ENCODE results near the gene ACER1.
"Not testable (repeated sequence)": the region's sequence is repeated elsewhere in the genome, so short reads cannot be mapped to it uniquely, and the experiment has no call there.

ACER1 gene, protein sequence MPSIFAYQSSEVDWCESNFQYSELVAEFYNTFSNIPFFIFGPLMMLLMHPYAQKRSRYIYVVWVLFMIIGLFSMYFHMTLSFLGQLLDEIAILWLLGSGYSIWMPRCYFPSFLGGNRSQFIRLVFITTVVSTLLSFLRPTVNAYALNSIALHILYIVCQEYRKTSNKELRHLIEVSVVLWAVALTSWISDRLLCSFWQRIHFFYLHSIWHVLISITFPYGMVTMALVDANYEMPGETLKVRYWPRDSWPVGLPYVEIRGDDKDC

DNA sequence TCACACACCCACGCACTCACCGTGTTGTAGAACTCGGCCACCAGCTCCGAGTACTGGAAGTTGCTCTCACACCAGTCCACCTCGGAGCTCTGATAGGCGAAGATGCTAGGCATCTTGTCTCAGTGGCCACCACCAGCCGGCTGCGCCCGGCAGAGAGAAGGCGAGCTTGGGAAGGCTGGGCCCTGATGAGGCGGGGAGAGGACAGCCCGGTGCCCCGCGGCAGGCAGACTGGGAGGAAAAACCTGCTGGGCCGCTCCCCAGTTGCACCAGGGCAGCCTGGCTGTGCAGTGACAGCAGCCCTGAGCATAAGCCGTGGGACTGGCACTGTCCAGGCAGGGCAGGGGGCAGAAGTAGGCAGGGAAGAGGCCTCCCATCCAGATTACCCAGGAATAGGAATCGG, at the start of gene ACER1:
ACER1 (minus strand) TSS at position 174 of the 400 bp plus-strand sequence; CDS start at position 113, 61 bp downstream.
- no peak for DNase-seq (ENCODE audit: low read depth)

DNA sequence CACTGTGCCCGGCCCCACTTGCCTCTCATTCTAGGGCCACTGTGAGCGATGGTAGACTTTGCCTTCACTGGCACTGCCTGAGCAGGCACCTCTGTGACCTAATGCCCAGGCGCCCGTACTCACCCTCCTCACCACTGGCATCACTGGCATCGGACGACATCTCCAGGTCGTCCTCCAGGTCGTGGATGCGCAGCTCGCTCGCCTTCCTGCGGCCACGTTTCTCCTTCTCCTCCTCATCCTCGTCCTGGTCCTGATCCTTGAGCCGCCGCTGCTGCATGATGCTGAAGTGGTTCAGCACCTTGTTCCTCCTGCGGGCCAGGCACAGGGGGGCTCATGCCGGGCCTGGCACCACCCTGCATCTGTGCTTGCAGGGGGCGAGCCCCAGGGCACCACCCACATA, 49.8 kb upstream of the ACER1 start:
- DNase-seq (ENCODE audit: low read depth): no peak

DNA sequence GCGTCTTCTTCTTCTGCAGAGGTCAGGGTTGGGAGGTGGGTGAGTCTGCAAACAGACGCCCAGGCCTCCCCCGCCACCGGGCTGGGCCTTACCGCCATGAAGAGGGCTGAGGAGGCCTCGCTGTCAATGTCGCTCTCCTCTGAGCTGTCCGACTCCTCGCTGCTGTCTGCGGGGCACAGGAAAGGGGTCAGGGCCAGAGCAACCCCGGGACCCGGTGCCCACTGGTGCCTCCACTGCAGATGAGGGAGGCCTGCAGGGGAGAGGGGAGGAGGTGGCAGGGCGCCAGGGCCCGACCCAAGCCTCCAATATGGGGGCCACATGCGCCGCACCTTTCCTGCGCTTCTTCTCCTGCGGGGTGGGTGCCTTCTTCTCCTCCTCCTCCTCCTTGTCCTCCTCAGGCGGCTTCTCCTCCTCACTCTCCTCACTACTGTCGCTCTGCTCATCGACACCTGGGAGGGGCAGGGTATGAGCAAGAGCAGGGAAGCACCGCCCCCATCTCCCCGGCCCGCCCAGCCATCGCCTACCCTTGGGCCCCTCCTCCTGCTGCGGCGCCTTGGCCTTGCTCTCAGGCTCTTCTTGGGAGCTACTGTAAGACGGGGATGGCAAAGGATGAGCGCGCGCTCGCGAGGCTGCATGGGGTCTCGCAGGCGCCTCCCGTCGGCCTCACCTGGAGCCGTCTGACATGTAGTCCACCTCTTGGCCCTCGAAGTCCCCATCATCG, 47.8 kb upstream of the ACER1 start:
- no peak for DNase-seq (ENCODE audit: low read depth)

DNA sequence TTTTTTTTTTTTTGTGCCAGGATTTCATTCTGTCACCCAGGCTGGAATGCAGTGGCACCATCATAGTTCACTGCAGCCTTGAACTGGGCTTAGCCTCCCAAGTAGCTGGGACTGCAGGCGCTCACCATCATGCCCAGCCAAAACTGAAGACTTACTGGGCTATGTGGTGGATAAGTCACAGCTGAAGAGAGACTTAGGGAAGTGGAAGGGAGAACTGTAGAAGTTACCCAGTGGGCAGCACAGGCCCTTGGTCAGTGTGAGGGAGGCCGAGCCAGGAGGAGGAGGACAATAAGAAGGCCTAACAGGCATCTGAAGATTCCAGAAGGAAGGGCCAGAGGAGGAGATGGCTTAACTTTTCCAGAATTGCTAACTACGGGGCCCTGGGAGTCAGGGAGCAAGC, 46.3 kb upstream of the ACER1 start:
- no peak for DNase-seq (ENCODE audit: low read depth)

DNA sequence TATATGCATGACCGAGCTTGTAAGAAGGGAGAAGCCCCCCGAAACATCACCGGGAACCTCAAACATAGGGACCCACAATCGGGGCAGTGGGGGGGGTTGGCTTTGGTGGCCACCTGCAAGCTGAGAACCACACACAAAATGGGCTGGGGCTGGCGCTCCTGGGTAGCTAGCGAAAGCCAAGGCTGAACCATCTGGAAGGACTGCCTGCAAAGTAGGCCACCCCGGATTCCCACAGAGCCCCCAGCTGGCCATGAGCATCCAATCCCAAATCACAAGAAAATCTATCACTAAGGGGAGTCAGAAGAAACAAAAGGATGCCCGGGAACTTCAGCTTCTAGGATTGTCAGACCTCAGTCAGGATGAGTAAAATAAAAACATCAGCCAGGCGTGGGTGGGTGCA, 45.1 kb upstream of the ACER1 start:
- DNase-seq (ENCODE audit: low read depth): no peak

DNA sequence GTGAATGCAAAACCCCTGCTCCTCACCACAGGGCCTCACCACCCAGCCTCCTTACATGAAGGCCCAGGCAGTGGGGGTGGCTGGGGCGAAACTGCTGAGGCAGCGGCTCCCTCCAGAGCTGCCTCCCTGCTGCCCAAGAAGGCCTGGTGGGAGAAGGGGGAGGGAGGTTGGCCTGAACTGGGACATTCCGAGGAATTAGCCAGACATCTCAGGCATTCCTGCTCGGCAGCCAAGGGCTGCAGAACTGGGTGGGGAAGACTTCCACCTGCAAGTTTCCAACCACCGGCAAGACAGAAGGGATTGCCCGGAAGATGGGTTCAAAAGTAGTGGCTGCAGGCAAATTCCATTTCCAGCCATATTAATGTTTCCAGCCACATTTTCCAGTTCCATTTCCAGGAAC, 44.6 kb upstream of the ACER1 start:
- peak; percentile 89 for DNase-seq (ENCODE audit: low read depth)

DNA sequence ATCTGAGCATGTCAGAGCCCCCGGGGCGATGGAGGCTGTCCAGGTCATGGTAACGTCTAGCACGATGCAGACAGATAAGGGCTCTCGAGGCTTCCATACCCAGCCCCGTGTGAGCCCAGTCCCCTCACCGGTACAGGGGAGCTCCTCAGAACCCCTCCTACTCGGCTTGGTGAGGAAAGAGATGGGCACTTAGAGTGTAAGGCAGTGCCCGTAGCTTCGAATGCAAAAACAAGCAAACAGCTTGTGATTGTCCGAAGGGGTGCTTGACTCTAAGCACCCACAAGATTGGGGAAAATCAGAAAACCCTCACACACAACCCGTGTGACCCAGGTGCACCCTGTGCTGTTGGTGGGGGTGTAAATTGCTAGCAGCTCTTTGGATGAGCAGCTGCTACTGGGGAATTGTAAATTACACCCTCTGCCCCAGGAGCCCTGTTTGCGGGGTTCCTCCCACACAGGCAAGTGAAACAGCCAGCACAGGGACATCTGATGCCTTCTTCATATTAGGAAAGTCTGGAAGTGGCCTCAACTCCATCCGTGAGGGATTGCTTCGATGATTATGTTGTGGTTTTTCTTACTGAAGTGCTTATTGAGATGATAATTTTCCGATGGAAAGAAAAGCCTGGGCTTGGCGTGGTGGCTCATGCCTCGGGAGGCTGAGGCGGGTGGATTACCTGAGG, 43.2 kb upstream of the ACER1 start:
- DNase-seq (ENCODE audit: low read depth): peak; percentile 27

DNA sequence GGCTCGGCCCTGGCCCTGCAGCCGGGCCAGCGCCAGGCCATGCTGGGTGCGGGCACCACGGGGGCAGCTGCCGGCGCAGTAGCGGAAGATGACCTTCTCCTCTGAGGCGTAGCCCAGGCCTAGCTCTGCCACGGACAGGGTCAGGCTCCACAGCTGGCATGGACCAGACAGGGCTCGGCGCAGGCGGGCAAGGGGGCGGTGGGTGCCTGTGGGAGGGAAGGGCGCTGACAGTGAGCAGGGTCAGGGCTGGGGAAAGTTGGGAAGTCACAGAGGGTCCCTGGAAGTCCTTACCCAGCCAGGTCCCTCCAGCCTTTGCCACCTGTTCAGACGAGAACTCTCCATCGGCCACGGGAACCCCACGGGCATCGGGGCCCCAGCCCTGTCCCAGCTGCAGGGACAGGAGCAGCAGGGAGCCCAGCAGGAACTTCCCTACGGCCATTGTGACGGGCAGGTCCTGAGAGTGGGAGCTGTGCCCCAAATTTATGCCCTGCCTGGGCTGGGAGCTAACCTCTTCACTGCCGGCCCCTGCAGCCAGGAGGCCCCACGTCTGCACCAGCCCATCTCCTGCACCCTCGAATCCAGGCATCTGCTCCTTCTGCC, 42.1 kb upstream of the ACER1 start, which contains the start of gene PSPN:
PSPN (minus strand) TSS at position 523 of the 600 bp plus-strand sequence; CDS start at position 439, 84 bp downstream.
- DNase-seq (ENCODE audit: low read depth): no peak

DNA sequence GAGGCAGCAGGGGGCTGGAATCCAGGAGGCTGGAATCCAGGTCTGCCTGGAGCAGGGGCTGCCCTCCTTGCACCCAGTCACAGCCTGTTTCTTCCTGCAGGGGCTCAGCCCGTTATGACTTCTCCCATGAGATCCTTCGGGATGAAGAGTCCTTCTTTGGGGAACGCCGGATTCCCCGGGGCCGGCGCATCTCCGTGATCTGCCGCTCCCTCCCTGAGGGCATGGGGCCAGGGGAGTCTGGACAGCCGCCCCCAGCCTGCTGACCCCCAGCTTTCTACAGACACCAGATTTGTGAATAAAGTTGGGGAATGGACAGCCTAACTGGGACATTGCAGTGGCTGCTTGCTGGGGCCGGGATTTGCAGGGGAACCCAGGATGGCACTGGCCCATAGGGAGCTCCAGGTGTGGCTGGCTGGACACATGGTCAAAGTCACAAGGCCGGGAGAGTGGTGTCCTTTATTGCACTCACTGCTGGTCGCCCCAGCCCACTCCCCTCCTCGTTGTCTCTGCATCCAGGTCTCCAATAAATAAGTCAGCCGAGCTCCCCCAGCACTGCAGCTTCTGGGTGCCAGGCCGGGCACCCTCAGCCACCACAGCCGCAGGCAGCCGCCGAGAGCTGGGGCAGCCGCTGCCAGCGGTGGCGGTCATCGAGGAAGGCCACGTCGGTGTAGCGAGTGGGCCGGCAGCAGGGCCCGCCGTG, 41.4 kb upstream of the ACER1 start:
- no peak for DNase-seq (ENCODE audit: low read depth)

DNA sequence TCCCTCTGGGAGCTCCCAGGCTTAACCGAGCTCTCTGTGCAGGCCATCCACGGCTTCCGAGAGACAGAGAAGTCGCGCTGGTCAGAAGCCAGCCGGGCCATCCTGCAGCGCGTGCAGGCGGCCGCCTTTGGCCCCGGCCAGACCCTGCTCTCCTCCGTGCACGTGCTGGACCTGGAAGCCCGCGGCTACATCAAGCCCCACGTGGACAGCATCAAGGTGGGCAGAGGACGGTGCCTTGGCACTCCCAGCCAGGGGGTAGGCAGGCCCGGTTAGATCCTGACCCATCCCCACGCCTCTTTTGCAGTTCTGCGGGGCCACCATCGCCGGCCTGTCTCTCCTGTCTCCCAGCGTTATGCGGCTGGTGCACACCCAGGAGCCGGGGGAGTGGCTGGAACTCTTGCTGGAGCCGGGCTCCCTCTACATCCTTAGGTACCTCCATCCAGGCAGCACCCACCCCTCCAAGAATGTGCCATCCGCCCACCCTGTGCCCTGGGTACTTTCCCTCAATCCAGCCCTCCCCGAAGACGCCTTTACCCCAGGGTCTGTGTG, 40.8 kb upstream of the ACER1 start:
- no peak for DNase-seq (ENCODE audit: low read depth)

DNA sequence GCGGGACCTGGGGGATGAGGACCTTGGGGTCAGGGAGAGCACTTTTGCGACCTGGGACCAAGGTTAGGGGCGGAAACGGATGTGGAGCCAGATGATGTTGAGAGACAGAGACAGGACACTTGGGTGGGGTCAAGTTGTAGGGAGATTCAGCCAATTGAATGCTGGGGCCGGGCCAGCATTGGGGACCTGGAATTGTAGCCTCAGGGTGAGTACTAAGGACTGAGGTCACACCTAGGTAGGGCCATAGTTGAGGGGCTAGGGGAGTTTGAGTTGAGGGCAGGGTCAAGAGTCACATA, 40.3 kb upstream of the ACER1 start:
- DNase-seq (ENCODE audit: low read depth): no peak

DNA sequence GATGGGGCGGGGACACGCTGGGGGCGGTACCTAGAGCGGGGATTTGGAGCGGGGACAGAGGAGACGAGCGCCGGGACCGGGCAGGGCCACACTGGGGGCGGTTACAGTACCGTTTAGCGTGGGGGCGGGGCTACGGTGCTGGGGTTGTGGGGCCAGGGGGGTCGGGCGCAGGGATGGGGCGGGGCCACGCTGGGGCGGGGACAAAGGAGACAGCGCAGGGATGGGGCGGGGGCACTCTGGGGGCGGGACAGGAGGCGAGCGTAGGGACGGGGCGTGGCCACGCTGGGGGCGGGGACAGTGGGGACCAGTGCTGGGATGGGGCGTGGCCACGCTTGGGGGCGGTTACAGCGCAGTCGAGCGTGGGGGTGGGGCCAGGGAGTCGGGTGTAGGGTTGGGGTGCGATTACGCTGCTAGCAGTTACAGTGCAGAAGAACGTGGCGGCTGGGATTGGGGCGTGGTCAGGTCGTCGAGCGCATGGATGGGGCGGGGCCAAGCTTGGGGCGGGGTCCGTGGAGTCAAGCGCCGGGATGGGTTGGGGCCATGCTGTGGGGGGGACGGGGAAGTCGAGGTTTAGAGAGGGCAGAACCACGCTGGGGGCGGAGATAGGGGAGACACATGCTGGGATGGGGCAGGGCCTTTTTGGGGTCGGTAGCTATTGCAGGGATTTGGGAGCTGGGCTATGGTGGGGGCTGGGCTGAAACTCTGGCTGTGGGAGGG, 39.8 kb upstream of the ACER1 start:
- peak; percentile 95 for DNase-seq (ENCODE audit: low read depth)

DNA sequence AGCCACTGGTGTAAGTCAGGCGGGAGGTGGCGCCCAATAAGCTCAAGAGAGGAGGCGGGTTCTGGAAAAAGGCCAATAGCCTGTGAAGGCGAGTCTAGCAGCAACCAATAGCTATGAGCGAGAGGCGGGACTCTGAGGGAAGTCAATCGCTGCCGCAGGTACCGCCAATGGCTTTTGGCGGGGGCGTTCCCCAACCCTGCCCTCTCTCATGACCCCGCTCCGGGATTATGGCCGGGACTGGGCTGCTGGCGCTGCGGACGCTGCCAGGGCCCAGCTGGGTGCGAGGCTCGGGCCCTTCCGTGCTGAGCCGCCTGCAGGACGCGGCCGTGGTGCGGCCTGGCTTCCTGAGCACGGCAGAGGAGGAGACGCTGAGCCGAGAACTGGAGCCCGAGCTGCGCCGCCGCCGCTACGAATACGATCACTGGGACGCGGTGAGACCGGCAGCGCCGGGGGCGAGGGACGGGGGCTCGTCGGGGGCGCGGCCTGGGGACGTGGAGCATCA, 39.2 kb upstream of the ACER1 start, which contains the start of gene ALKBH7:
ALKBH7 (plus strand) TSS at position 201 of the 502 bp plus-strand sequence; CDS start at position 228, 27 bp downstream.
- peak; percentile 100 for DNase-seq (ENCODE audit: low read depth)

DNA sequence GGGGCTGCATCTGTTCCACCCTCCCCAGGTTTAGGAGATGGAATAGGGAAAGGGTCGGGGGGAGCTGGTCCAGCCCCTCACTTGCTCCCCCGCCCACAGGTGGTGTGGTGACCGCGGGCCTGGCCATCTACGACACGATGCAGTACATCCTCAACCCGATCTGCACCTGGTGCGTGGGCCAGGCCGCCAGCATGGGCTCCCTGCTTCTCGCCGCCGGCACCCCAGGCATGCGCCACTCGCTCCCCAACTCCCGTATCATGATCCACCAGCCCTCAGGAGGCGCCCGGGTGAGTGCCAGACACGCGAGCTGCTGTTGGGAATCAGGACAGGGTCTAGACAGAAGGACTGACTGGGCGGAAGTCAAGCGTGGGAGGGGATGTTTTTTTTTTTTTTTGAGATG, 30.9 kb upstream of the ACER1 start:
- no peak for DNase-seq (ENCODE audit: low read depth)

DNA sequence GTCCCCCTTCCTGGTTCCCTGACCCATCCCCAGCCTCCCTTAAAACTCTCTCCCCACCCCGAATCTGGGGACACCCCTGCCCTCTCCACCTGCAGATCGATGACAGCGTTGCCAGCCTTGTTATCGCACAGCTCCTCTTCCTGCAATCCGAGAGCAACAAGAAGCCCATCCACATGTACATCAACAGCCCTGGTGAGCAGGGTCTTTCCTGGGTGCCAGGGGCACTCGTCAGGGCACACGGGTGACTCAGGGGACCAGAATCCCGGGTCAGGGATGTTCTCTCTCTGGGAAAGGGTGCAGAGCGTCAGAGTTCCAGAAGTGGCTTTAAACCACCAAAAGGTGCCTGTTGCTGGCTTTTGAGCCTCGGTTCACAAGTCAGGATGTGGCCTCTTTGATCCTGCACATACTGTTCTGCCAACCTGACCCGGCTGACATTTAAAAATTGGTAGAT, 29.0 kb upstream of the ACER1 start:
- no peak for DNase-seq (ENCODE audit: low read depth)

DNA sequence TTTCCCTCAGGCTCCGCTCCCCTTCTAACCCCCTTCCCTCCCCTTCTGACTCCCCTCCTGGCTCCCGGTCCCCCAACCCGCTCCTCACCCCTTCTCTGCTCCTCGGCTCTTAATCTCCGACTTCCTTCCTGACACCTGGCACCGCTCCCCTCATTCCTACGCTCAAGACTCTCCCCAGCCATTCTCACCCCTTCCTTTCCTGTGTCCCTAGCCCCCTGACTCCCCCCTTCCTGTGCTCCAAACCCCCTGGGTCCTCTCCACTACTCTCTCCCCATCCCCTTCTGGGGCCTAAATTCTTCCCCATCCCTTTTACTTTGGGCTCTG, 28.6 kb upstream of the ACER1 start:
- DNase-seq (ENCODE audit: low read depth): no peak

DNA sequence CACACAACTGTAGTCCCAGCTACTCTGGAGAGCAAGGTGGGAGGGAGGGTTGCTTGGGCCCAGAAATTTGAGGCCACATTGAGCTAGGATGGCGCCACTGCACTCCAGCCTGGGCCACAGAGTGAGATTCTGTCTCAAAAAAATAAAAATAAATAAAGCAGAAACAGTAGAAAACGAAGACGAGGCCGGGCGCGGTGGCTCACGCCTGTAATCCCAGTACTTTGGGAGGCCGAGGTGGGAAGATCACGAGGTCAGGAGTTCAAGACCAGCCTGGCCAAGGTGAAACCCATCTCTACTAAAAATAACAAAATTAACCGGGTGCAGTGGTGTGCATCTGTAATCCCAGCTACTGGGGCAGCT, 27.4 kb upstream of the ACER1 start:
- not testable (repeated sequence) for DNase-seq (ENCODE audit: low read depth)

DNA sequence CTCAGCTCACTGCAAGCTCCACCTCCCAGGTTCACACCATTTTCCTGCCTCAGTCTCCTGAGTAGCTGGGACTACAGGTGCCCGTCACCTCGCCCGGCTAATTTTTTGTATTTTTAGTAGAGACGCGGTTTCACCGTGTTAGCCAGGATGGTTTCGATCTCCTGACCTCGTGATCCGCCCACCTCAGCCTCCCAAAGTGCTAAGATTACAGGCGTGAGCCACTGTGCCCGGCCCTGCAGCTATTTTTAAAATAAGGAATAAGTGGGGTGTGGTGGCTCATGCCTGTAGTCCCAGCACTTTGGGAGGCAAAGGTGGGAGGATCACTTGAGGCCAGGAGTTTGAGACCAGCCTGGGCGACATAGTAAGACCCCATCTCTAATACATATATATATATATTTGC, 27.0 kb upstream of the ACER1 start:
- DNase-seq (ENCODE audit: low read depth): not testable (repeated sequence)

DNA sequence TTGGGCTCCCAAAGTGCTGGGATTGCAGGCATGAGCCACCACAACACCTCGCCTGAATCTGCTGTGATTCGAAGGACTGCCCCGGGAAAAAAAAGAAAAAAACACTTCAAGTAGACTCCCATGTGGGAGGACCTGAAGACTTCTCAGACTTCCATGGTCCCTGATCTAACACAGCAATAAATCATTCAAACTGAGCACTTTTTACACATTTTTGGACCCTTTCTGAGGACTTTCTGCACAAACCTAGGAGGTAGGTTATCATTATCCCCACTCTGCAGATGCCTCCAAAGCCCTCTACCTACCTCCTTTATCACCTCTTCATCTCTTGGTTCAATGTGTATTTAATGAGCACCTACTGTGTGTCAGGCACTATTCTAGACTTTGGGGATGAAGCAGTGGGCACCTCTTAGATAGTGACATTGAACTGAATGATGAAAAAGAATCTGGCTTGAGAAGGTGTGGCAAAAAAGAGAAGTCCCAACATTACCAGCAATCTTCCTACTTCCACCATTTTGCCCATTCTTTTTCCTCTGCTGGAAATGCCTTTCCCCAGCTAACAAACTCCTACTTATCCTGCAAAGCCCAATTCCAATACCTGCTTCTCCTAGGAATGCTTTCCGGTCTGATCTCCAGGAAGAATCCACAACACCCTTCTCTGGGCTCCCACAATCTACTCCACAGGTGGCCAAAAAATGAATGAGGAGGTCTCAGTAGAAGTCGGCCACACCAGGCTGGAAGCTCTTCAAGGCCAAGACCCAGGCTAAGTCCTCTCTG, 26.3 kb upstream of the ACER1 start:
- no peak for DNase-seq (ENCODE audit: low read depth)

DNA sequence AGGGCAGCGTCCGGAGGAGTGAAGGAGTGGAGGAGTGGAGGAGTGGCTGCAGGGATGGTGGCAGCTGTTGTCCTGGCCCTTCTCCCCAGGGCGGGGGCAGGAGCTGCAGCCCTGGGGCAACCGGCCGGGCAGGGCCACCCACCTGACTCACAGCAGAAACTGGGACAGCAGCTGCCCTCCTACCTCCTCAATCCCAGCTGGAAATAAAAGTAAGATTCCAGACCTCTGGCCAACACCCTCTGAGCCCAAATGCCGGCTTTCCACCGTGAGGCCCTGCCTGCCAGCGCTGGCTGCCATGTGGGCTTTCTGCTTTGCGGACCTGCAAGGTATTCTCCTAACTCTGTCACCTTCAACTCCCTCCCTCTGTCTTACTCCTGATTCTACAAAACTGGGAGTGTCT, 24.6 kb upstream of the ACER1 start:
- DNase-seq (ENCODE audit: low read depth): no peak
